ENCODE data around the gene VPS35L. TPM values are rescaled to one million over a fixed set of nuclear protein-coding genes. Genes with fewer than 3 reads are reported as not detected.

Gene VPS35L, protein sequence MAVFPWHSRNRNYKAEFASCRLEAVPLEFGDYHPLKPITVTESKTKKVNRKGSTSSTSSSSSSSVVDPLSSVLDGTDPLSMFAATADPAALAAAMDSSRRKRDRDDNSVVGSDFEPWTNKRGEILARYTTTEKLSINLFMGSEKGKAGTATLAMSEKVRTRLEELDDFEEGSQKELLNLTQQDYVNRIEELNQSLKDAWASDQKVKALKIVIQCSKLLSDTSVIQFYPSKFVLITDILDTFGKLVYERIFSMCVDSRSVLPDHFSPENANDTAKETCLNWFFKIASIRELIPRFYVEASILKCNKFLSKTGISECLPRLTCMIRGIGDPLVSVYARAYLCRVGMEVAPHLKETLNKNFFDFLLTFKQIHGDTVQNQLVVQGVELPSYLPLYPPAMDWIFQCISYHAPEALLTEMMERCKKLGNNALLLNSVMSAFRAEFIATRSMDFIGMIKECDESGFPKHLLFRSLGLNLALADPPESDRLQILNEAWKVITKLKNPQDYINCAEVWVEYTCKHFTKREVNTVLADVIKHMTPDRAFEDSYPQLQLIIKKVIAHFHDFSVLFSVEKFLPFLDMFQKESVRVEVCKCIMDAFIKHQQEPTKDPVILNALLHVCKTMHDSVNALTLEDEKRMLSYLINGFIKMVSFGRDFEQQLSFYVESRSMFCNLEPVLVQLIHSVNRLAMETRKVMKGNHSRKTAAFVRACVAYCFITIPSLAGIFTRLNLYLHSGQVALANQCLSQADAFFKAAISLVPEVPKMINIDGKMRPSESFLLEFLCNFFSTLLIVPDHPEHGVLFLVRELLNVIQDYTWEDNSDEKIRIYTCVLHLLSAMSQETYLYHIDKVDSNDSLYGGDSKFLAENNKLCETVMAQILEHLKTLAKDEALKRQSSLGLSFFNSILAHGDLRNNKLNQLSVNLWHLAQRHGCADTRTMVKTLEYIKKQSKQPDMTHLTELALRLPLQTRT
- 51.1 and 53.3 TPM in 2 replicates for total RNA-seq (2021)
- percentile 62 among the genes with signal in this experiment for Bru-seq, nascent RNA
- percentile 59 among the genes with signal in this experiment for BruChase-seq, experiment 1, labeled RNA remaining after a 2-hour chase
- percentile 64 among the genes with signal in this experiment for BruChase-seq, experiment 2, labeled RNA remaining after a 6-hour chase
- long read RNA-seq, transcript VPS35L-203 (31 exons, 3,855 nt) = major isoform, 106 of 152 reads
- long read RNA-seq, partial matches to known transcripts = 14 of 152 reads
- long read RNA-seq, other reads (novel, unspliced or antisense) = 31 of 152 reads

DNA sequence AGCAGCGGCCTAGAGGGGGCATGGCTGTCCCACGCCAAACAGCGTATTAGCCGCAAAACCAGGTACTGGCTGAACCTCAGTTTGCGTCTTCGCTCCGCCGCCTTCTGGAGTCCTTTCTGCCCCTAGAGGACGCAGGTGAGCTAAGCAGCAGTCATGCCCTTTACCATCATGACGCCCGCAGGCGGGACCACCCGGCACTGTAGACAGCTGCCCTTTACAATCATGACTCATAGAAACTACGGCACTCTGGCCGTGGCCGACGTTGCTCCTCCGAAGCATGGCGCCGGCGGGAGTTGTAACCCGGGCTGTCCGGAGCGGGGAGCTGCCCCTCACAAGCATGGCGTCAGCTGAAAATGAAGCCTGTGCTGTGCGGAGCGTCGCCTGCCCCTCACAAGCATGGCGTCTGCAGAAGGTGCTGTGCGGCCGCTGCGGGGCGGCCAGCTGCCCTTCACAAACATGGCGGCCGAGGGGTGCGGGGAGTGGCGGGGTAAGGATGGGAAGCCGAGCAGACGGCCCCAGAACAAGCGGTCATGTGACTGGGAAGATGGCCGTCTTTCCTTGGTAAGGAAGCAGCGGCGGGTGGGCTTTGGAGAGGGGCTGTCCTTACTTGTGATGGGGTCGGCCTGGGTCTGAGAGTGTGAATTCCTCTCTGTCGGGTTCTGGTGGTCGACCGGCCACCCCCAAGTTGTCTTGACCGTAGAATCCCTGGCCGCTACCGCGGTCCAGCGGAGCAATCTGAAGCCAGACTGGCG lies at the start of gene VPS35L:
TSS of gene VPS35L (plus strand) at position 518 of the 752 bp plus-strand sequence. CDS start at position 545, 27 bp downstream.
- Histone ChIP-seq H3K4me3 (ENCODE audit: low read depth, low read length, poor library complexity, severe bottlenecking) (peak within 1 kb of the TSS; percentile 73), H3K27me3 (replicated peaks; ENCODE audit: insufficient read depth, low read depth, low read length, poor library complexity) (no peaks in the 10 kb centered on the region), H3K4me1 (ENCODE audit: insufficient read depth, low read length, poor library complexity, severe bottlenecking) (no peaks in the 10 kb centered on the region), H3K27ac (ENCODE audit: low read depth, low read length, poor library complexity, severe bottlenecking) (peak within 1 kb of the TSS; percentile 83), H3K9me3 (ENCODE audit: low read depth, low read length, poor library complexity, severe bottlenecking) (no peaks in the 10 kb centered on the region), H3K36me3 (ENCODE audit: insufficient read depth, low read length, poor library complexity, severe bottlenecking) (peaks cover 15% of the 10 kb centered on the region)
- intact Hi-C loops (cut with micrococcal nuclease; ENCODE audit: unreplicated experiment) = no loop called here
- BruUV-seq (replicated peaks) = no TSS peak
- TF ChIP-seq, protein P1, sequence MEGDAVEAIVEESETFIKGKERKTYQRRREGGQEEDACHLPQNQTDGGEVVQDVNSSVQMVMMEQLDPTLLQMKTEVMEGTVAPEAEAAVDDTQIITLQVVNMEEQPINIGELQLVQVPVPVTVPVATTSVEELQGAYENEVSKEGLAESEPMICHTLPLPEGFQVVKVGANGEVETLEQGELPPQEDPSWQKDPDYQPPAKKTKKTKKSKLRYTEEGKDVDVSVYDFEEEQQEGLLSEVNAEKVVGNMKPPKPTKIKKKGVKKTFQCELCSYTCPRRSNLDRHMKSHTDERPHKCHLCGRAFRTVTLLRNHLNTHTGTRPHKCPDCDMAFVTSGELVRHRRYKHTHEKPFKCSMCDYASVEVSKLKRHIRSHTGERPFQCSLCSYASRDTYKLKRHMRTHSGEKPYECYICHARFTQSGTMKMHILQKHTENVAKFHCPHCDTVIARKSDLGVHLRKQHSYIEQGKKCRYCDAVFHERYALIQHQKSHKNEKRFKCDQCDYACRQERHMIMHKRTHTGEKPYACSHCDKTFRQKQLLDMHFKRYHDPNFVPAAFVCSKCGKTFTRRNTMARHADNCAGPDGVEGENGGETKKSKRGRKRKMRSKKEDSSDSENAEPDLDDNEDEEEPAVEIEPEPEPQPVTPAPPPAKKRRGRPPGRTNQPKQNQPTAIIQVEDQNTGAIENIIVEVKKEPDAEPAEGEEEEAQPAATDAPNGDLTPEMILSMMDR (conservative IDR thresholded peaks at IDR 0.05; ENCODE audit: low read depth, low read length) = peak; percentile 69
- TF ChIP-seq EZH2 (IDR thresholded peaks at IDR 0.05; ENCODE audit: borderline replicate concordance, low read depth, low read length, poor library complexity, severe bottlenecking) = no peak
- ChIA-PET POLR2A (ENCODE audit: low non-redundant PET) (interaction anchor here (0.6 to 0.7 kb wide), 2 partner anchors 18 to 1166 kb away, joined by 3 to 4 read pairs; no protein-coding TSS in a partner anchor), CTCF (interaction anchor here (1.1 to 1.2 kb wide), 3 partner anchors 28 to 745 kb away, joined by 3 to 7 read pairs (median 4); no protein-coding TSS in a partner anchor)
- DNase-seq (ENCODE audit: low spot score) = peak; percentile 97

DNA sequence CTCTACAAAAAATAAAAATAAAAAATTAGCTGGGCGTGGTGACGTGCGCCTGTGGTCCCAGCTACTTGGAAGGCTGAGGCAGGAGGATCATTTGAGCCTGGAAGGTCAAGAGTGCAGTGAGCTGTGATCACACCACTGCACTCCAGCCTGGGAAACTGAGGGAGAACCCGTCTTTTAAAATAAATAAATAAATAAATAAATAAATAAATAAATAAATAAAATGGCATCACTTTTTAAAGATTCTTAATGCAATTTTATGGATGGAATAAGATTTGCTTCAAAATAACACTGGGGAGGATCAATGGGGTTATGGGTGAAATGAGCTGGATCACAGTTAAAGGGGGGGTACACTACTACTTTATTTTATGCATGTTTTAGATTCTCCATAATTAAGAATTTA lies 48.5 kb upstream of the VPS35L start:
- peaks cover 35% of the 10 kb centered on the region for H3K36me3 ChIP-seq (ENCODE audit: insufficient read depth, low read length, poor library complexity, severe bottlenecking)
- ChIA-PET POLR2A (ENCODE audit: low non-redundant PET) (no interaction called here), CTCF (no interaction called here)
- no peak overlapping the region for H3K4me3 ChIP-seq (ENCODE audit: low read depth, low read length, poor library complexity, severe bottlenecking)
- H3K9me3 ChIP-seq (ENCODE audit: low read depth, low read length, poor library complexity, severe bottlenecking) = no peaks in the 10 kb centered on the region
- H3K4me1 ChIP-seq (ENCODE audit: insufficient read depth, low read length, poor library complexity, severe bottlenecking) = no peaks in the 10 kb centered on the region
- no peak overlapping the region for H3K27ac ChIP-seq (ENCODE audit: low read depth, low read length, poor library complexity, severe bottlenecking)
- no peaks in the 10 kb centered on the region for H3K27me3 ChIP-seq (replicated peaks; ENCODE audit: insufficient read depth, low read depth, low read length, poor library complexity)
- intact Hi-C loops (cut with micrococcal nuclease; ENCODE audit: unreplicated experiment) = no loop called here
- TF ChIP-seq, protein P1 (conservative IDR thresholded peaks at IDR 0.05; ENCODE audit: low read depth, low read length) = no peak
- TF ChIP-seq EZH2 (IDR thresholded peaks at IDR 0.05; ENCODE audit: borderline replicate concordance, low read depth, low read length, poor library complexity, severe bottlenecking) = no peak
- DNase-seq (ENCODE audit: low spot score) = no peak
- no TSS peak for BruUV-seq (replicated peaks)

Measured in A673 (cell line).